Suppressor macrophage (primary cell): ENCODE measurements around the gene DAPK1.

Experiments used
- DNase-seq, 4 experiments: peaks; one replicate each; pipeline ENCODE4 v3.0.0-alpha.2; 2020 to 2022

DAPK1 gene

GRCh38 chr9:87671925-87672324 is 174.3 kb downstream of the DAPK1 start:
- no peak for DNase-seq

DNA sequence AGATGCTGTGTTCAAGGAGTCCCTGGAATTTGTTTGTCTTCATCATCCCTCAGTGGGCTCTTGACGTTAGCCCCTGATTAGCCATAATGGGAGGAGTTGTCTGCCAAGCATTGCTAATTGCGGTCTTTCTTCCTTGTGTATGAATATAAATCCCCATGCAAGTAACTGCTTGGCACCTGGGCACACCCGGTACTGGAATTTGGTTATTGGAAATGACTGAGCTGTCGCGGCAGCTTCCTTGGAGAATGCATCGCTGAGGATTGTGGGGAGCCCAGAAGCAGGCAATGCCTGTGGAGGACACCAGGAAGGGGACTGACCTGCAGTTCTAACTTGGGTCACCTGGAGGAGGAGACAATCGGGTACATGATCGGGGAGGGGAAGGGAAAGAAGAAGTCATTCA is 174.9 kb downstream of the DAPK1 start:
- no peak for DNase-seq

- DNase-seq: no peak
Measured at GRCh38 chr9:87673446-87674120, 175.9 kb downstream of the DAPK1 start.

DNA sequence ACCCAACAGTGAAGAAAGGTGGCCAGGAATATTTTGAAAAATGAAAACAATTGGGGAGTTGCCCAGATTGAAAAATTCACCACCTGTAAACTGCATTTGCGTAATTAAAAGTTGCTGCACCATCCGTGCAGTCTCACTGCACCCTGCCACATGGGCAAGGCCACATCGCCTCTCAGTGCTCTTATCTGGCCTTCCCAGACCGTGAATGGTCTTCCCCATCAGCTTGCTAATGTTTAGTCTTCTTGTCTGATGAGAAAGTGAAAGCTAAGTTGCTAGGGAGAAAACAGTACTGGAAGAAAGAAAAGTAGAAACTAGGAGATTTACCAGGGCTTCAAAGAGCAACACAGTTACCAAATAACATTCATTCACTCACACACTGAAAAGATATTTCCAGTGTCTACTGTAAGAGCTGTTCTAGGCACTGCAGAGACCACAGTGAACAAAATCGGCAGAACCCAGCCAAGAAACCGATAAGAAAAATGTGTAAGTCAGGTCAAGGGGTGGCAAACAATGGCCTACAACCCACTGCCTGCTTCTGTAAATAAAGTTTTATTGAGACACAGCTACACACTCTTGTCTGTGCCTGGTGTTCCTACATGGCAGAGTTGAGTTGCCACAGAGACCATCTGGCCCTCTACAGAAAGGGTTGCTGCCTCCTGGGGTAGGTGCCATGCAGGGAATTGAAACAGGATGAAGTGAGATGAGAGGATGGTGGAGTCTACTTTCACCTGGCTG is 177.1 kb downstream of the DAPK1 start:
- DNase-seq: no peak

- no peak for DNase-seq
Measured at GRCh38 chr9:87675906-87676515, 178.3 kb downstream of the DAPK1 start.

GRCh38 chr9:87676976-87677775 is 179.5 kb downstream of the DAPK1 start:
- peak; percentile 74 to 82 (median 78) for DNase-seq

- no peak for DNase-seq
Measured at GRCh38 chr9:87677776-87678587, 180.3 kb downstream of the DAPK1 start.

DNA sequence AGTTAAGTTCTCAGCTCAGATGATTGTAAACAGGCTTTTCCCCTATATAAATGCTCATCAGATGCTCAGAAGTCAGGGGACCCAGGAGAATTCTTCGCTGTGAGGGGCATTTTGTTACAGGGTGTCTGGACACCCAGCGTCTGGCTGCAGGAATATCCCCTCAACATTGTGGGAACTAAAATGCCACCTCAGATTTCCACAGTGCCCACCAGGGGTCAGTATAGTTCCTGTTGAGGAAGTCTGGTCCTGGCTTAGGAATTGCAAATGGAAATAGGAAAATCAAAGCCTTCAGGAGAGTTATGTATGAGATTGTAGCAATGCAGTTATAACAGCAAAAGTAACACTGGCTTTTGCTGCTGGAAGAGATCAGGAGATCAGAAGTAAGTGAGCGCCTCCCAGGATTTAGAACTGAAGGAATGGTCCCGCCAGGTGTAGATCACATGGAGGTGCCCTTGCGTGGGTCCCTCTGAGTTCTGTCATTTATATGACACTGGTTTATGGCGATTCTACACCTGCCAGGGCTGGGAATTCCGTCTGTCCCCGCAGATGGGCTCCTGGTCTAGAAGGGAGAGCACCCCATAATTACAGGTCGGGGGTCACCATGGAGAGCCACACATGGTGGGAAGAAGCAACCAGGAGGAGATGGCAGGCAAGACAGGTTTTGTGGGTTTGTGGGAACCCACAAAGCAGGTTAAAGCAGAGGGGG is 181.1 kb downstream of the DAPK1 start:
- peak; percentile 71 to 84 (median 76) for DNase-seq

GRCh38 chr9:87681271-87682061 is 183.8 kb downstream of the DAPK1 start:
- no peak for DNase-seq

GRCh38 chr9:87682085-87682484 is 184.4 kb downstream of the DAPK1 start:
- DNase-seq: no peak

GRCh38 chr9:87682618-87683017 is 185.0 kb downstream of the DAPK1 start:
- no peak for DNase-seq

DNA sequence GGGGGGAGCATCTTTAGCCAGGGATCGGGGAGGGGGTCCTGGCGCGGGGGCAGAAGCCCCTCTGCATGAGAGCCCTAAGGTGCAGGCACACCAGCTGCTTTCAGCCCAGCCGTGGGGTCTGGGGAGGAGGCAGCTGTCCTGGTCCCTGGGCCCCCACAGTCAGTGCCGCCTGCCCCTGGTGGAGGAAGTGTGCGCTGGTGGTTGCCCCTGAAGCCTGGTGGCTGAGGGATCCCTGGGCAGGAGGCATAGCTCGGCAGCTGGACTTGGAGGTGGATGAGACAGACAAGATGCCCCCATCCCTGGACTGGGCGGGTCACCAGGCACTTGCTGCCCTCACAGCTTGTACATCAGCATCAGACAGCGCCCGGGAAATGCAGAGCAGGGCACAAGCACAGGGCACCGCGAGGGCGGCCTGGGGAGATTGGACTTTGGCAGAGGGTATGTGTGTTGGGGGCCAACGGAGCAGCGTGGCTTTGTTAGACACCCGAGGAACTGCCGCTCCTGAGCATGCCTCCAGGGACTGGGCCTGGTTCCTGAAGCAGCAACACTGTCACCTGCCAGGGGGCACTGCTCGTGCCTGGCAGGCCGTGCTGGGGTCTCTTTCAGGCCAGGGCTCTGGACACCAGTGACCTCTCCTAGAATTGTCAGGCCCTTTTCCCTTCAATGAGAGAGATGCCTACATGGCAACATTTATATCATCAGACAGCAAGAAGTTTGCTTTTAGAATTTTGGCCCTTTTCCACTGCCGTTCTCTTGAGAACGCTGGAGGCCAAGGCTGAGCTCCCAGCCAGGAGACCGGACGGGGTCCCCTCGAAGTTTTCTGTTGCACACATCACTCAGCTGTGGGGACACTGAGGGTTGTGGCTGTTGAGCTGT is 186.3 kb downstream of the DAPK1 start:
- DNase-seq: no peak

DNA sequence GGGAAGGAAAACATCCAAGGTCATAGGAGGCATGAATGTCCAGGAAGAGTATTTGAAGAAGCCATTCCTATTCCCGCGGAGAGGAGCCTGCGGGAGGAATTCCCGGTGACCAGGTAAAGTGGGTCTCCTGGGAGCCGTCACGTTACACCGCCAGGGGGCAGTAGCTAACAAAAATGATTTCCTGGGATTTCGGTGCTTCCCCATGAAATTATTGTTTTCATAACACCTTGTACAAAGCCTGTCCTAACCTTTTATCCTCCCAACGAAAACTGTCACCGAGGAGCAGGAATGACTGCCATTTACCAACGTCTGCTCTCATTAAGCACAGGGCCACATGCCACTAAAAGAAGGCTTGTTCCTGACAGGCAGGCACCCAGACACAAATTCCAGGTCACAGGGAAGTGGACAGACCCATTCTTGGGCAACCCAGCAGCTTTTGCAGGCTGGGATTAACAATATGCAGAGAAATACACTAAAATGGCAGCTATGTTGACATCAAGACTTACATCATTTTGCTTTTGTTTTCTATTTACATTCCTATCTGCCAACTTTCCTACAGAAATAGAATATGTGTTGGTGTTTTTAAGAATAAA is 187.1 kb downstream of the DAPK1 start:
- peak in 3 of 4 experiments; percentile 34 to 47 (median 41) for DNase-seq

GRCh38 chr9:87685441-87685840 is 187.8 kb downstream of the DAPK1 start:
- peak; percentile 45 to 74 (median 63) for DNase-seq

DNA sequence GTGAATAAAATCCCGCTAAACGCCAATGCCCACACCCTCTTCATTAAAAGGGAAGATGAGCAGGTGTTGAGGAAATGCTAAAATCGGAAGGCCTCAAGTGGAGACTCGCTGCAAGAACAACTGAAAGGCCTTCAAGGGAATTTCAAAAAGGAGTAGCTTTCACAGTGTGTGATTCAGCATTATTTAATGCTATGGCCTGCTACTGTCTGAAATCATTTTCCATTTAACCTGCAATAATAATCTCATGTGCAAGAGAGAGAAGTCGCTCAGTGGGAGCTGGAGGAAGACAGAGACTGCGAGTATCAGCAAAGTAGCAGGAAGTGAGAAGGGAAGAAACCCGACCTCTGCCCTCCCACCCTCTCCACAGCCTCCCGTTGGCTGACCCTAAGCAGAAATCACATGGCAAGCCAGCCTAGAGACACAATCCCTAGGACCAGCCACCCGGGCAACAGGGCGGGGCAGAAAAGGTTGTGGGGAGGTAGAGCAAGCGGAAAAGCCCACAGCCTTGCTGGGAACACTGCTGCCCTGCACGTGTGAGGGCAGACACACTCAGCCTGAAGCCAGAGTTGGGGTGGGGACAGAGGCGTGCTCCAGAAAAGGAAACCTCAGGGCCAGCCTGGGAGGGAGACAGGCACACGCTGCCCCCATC is 188.3 kb downstream of the DAPK1 start:
- peak; percentile 81 to 93 (median 92) for DNase-seq

GRCh38 chr9:87686520-87687090 is 188.9 kb downstream of the DAPK1 start:
- no peak for DNase-seq

- no peak for DNase-seq
Measured at GRCh38 chr9:87687207-87687606, 189.5 kb downstream of the DAPK1 start.

DNA sequence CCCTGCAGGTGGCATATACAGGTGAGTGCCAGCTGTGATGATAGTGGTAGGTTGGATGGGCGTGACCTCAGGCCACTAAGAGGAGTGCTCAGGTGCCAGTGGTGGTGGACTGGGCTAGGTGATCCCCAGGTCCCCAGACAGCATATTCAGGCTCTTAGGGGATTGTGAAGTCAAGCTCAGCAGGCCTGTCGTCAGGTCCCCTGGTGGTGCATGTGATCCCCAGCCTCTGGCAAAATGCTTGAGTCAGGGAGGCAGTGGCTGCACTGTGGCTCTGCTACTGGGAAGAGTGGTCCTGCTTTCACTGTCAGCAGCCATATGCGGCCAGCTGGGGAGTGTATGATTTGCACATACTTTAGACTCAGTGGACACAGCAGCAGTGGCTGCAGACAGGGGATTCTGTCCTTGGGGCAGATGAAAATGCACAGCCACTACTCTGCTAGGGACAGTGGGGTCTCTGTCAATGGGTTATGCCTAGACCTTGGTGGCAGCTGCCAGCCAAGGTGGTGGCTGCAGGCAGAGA is 196.6 kb downstream of the DAPK1 start:
- no peak for DNase-seq
